SIG-M5 (cell line): ENCODE data around the gene COL20A1.

Source experiments
- DNase-seq: peaks from one replicate; lab custom pipeline; 2025; lab: John Stamatoyannopoulos, UW

The COL20A1 gene

GRCh38 chr20:63320616-63321147 lies 27.7 kb downstream of the COL20A1 start:
- no peak for DNase-seq

GRCh38 chr20:63321148-63321831 lies 28.3 kb downstream of the COL20A1 start:
- no peak for DNase-seq

GRCh38 chr20:63322146-63322932 lies 29.4 kb downstream of the COL20A1 start:
- no peak for DNase-seq

GRCh38 chr20:63322933-63323273 lies 29.9 kb downstream of the COL20A1 start:
- no peak for DNase-seq

- no peak for DNase-seq
These were observed 30.5 kb downstream of the COL20A1 start for GRCh38 chr20:63323357-63323981.

- no peak for DNase-seq
These were observed 32.1 kb downstream of the COL20A1 start for GRCh38 chr20:63325021-63325471.

GRCh38 chr20:63325554-63326313 lies 32.7 kb downstream of the COL20A1 start:
- no peak for DNase-seq

- DNase-seq, result no peak
These were observed 33.6 kb downstream of the COL20A1 start for GRCh38 chr20:63326314-63327230.

GRCh38 chr20:63327231-63327745 lies 34.3 kb downstream of the COL20A1 start:
- no peak for DNase-seq

GRCh38 chr20:63328026-63328700 lies 35.2 kb downstream of the COL20A1 start:
- no peak for DNase-seq

- DNase-seq, result no peak
These were observed 35.8 kb downstream of the COL20A1 start for GRCh38 chr20:63328718-63329275.

- no peak for DNase-seq
These were observed 36.5 kb downstream of the COL20A1 start for GRCh38 chr20:63329331-63330083.

- no peak for DNase-seq
These were observed 37.2 kb downstream of the COL20A1 start for GRCh38 chr20:63330084-63330760.

GRCh38 chr20:63330940-63331339 lies 38.0 kb downstream of the COL20A1 start:
- DNase-seq, result no peak

GRCh38 chr20:63331741-63332400 lies 38.9 kb downstream of the COL20A1 start:
- no peak for DNase-seq

GRCh38 chr20:63332488-63333240 lies 39.7 kb downstream of the COL20A1 start:
- no peak for DNase-seq

- no peak for DNase-seq
These were observed 40.4 kb downstream of the COL20A1 start for GRCh38 chr20:63333241-63333836.
